Measurements from ENCODE around the gene ASXL2. TPM values are rescaled to one million over a fixed set of nuclear protein-coding genes. Genes with fewer than 3 reads are reported as not detected.

Gene ASXL2
- polyA plus RNA-seq, 1 experiment: 14.0 TPM

DNA sequence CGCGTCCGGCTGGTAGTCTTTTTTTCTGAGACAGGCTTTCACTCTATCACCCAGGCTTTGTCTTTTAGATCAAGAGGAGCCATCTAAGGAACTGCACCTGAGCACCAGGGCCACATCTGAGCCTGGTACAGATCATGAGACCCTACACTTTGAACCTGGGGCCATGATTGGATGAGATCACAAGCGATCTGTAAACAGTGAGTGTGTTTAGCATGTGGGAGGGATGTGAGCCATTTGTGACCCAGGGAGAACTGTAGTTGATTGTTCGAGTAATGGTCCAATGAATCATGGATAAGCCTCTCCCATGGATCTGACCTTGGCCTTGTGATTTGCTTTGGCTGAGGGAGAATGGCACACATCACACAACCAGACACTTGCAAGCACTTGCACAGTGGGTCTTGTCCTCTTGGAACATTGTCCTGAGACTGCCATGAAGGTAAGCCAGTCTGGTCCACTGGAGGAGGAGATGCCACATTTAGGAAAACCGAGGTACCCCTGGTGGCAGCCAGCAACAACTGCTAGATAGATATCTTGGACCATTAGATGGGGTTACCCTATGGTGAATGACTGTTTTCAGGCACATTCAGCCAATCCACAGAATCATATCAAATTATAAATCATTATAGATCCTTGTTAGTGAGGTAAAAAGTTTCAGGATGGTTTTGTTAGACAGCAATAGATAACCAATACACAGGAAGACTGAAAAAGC is 185.4 kb downstream of the ASXL2 start:
- ChIA-PET CTCF (interaction anchor here (0.6 kb wide), 1 partner anchor 112 kb away, joined by 10 read pairs; no protein-coding TSS in a partner anchor), POLR2A (no interaction called here)
- no peak for DNase-seq (ENCODE audit: low read depth, low spot score)
- TF ChIP-seq, protein P1, sequence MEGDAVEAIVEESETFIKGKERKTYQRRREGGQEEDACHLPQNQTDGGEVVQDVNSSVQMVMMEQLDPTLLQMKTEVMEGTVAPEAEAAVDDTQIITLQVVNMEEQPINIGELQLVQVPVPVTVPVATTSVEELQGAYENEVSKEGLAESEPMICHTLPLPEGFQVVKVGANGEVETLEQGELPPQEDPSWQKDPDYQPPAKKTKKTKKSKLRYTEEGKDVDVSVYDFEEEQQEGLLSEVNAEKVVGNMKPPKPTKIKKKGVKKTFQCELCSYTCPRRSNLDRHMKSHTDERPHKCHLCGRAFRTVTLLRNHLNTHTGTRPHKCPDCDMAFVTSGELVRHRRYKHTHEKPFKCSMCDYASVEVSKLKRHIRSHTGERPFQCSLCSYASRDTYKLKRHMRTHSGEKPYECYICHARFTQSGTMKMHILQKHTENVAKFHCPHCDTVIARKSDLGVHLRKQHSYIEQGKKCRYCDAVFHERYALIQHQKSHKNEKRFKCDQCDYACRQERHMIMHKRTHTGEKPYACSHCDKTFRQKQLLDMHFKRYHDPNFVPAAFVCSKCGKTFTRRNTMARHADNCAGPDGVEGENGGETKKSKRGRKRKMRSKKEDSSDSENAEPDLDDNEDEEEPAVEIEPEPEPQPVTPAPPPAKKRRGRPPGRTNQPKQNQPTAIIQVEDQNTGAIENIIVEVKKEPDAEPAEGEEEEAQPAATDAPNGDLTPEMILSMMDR (IDR thresholded peaks at IDR 0.05; ENCODE audit: low read depth, low read length): no peak
- Histone ChIP-seq H3K27ac (ENCODE audit: low read depth, low read length) (no peak overlapping the region), H3K9me3 (ENCODE audit: control insufficient read depth, insufficient read depth, low read length) (no peaks in the 10 kb centered on the region), H3K27me3 (ENCODE audit: control insufficient read depth, insufficient read depth, low read length) (peaks cover 9% of the 10 kb centered on the region), H3K4me3 (ENCODE audit: low read depth, low read length) (no peak overlapping the region)

DNA sequence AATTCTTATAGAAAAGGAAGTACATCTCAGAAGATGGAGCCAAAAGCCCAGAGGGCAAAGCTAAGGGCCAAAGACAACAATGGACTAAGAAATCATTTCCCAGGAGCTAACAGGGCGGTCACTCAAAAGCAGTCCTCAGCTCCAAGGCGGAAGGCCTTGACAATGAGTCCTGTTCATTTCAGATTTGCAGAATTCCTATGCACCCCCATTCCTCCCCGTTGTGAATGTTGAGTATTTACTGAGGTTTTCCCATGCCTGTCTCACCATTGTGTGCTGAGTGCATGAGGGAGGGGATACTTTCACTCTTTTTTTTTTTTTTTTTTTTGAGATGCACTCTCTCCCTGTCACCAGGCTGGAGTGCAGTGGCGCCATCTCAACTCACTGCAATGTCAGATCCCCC is 186.1 kb downstream of the ASXL2 start:
- no peak for DNase-seq (ENCODE audit: low read depth, low spot score)
- no peak overlapping the region for H3K4me3 ChIP-seq (ENCODE audit: low read depth, low read length)
- no peaks in the 10 kb centered on the region for H3K9me3 ChIP-seq (ENCODE audit: control insufficient read depth, insufficient read depth, low read length)
- CTCF ChIA-PET: interaction anchor here (0.6 to 1.8 kb wide), 3 partner anchors 8 to 112 kb away, joined by 3 to 17 read pairs (median 10); no protein-coding TSS in a partner anchor
- no peak overlapping the region for H3K27ac ChIP-seq (ENCODE audit: low read depth, low read length)
- TF ChIP-seq, protein P1 (IDR thresholded peaks at IDR 0.05; ENCODE audit: low read depth, low read length): no peak
- POLR2A ChIA-PET: interaction anchor here (0.6 kb wide), 1 partner anchor 39 kb away, joined by 3 read pairs; no protein-coding TSS in a partner anchor
- peaks cover 6% of the 10 kb centered on the region for H3K27me3 ChIP-seq (ENCODE audit: control insufficient read depth, insufficient read depth, low read length)

DNA sequence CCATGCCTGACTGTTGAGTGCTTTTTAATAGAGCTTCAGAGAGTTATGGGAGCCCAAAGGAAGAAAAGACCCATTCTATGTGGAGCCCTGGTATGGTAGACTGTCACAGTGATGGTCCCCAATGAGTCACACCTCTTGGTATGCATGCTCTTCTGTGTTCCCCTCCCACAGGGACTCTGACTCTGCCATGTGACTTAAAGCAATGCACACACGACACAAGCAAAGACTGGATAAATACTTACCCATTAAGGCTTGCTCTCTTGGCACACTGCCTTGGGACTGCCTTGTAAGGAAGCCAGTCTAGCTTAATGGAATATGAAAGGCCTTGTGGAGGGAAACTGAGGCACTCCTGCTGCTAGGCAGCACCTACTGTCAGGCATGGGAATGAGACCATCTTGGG is 188.2 kb downstream of the ASXL2 start:
- Histone ChIP-seq H3K9me3 (ENCODE audit: control insufficient read depth, insufficient read depth, low read length) (no peaks in the 10 kb centered on the region), H3K4me3 (ENCODE audit: low read depth, low read length) (no peak overlapping the region), H3K27ac (ENCODE audit: low read depth, low read length) (no peak overlapping the region), H3K27me3 (ENCODE audit: control insufficient read depth, insufficient read depth, low read length) (peaks cover 10% of the 10 kb centered on the region)
- POLR2A ChIA-PET: interaction anchor here (0.7 kb wide), 1 partner anchor 9 kb away, joined by 3 read pairs; no protein-coding TSS in a partner anchor
- TF ChIP-seq, protein P1 (IDR thresholded peaks at IDR 0.05; ENCODE audit: low read depth, low read length): no peak
- CTCF ChIA-PET: interaction anchor here (0.6 to 1.2 kb wide), 2 partner anchors 25 to 233 kb away, joined by 3 to 5 read pairs; no protein-coding TSS in a partner anchor
- no peak for DNase-seq (ENCODE audit: low read depth, low spot score)

DNA sequence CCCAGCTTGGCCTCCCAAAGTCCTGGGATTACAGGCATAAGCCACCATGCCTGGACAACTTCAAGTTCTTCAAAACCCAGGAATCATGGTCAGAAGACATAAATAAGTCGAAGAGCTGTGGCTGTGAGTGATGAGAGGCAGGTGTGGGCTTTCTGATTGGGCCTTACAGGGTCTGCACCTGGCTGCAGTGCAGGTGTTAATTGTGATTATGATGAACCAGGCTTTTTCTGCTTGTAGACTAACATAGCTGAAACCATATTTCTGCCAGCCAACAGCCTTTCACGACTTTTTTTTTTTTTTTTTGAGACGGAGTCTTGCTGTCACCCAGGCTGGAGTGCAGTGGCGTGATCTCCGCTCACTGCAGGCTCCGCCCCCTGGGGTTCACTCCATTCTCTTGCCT is 190.1 kb downstream of the ASXL2 start:
- POLR2A ChIA-PET: no interaction called here
- peaks cover 11% of the 10 kb centered on the region for H3K27me3 ChIP-seq (ENCODE audit: control insufficient read depth, insufficient read depth, low read length)
- TF ChIP-seq, protein P1 (IDR thresholded peaks at IDR 0.05; ENCODE audit: low read depth, low read length): no peak
- no peaks in the 10 kb centered on the region for H3K9me3 ChIP-seq (ENCODE audit: control insufficient read depth, insufficient read depth, low read length)
- DNase-seq (ENCODE audit: low read depth, low spot score): no peak
- H3K4me3 ChIP-seq (ENCODE audit: low read depth, low read length): no peak overlapping the region
- CTCF ChIA-PET: no interaction called here
- H3K27ac ChIP-seq (ENCODE audit: low read depth, low read length): no peak overlapping the region

DNA sequence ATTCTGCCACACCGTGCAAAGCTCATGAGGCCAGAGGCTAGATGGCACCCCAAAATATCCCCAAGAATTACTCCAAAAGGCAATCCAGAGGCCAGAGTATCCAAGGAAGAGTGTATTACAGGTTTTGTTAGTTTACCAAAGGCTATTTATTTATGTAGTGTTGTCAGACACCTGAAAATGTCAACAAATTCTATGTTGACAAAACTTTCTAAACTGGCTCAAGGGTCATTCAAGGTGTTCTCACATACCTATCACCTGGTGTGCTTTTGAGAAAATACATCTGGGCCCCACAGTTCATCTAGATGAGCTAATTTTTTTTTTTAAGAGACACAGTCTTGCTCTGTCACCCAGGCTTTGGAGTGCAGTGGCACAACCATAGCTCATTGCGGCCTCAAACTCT is 192.5 kb downstream of the ASXL2 start:
- TF ChIP-seq, protein P1 (IDR thresholded peaks at IDR 0.05; ENCODE audit: low read depth, low read length): no peak
- POLR2A ChIA-PET: no interaction called here
- no peaks in the 10 kb centered on the region for H3K9me3 ChIP-seq (ENCODE audit: control insufficient read depth, insufficient read depth, low read length)

More for the DNA sequence above, 192.5 kb downstream of the ASXL2 start:
- CTCF ChIA-PET: interaction anchor here (0.6 kb wide), 1 partner anchor 16 kb away, joined by 3 read pairs; no protein-coding TSS in a partner anchor
- no peak overlapping the region for H3K27ac ChIP-seq (ENCODE audit: low read depth, low read length)
- H3K27me3 ChIP-seq (ENCODE audit: control insufficient read depth, insufficient read depth, low read length): peaks cover 8% of the 10 kb centered on the region
- no peak for DNase-seq (ENCODE audit: low read depth, low spot score)
- no peak overlapping the region for H3K4me3 ChIP-seq (ENCODE audit: low read depth, low read length)

Measured in AG04450 (cell line).